ENCODE data around the gene BLOC1S5.

DNA sequence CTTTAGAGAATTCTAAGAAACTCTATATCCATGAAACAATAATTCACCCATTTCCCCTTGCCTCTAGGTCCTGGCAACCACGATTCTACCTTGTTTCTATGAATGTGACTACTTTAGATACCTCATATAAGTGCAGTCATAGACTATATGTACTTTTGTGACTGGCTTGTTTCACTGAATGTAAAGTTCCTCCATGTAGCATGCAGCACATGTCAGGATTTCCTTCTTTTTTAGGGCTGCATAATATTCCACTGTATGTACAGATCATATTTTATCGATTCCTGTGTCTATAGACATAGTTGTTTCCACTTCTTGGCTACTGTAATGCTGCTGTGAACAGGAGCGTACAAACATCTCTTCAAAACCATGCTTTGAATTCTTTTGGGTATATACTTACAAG lies 26.5 kb upstream of the BLOC1S5 start:
- TF ChIP-seq CTCF (IDR thresholded peaks at IDR 0.05; ENCODE audit: low read length), result no peak
- no peak for TF ChIP-seq EZH2phosphoT487 (IDR thresholded peaks at IDR 0.05; ENCODE audit: low read length)
